ENCODE data around the gene TMEM144. TPM values are rescaled to one million over a fixed set of nuclear protein-coding genes. Genes with fewer than 3 reads are reported as not detected.
"Not testable (repeated sequence)": the region's sequence is repeated elsewhere in the genome, so short reads cannot be mapped to it uniquely, and the experiment has no call there.

Gene TMEM144
- total RNA-seq, 1 donor from 2014 or later: 0.14 TPM

DNA sequence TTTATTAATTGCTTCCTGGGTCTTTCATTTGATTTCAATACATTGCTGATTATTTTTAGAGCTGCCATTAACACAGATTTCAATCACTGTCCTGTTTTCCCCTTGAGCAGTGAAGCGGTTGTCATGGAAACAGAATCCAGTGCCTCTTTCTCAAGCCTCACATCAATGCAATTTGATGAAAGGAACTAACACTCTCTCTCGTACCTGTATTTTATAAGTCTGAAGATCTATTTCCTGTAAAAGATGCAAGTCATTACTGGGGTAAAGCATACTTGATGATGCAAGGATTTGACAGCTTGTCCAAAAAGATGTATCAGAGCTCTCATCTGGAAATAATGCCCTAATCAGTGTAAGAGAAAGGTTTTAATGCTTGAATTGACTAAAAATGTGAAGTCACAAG lies 19.6 kb upstream of the TMEM144 start:
- intact Hi-C loops (cut with micrococcal nuclease): loop anchor here (5.0 kb wide), 1 partner anchor 67 kb away; no protein-coding TSS in a partner anchor

DNA sequence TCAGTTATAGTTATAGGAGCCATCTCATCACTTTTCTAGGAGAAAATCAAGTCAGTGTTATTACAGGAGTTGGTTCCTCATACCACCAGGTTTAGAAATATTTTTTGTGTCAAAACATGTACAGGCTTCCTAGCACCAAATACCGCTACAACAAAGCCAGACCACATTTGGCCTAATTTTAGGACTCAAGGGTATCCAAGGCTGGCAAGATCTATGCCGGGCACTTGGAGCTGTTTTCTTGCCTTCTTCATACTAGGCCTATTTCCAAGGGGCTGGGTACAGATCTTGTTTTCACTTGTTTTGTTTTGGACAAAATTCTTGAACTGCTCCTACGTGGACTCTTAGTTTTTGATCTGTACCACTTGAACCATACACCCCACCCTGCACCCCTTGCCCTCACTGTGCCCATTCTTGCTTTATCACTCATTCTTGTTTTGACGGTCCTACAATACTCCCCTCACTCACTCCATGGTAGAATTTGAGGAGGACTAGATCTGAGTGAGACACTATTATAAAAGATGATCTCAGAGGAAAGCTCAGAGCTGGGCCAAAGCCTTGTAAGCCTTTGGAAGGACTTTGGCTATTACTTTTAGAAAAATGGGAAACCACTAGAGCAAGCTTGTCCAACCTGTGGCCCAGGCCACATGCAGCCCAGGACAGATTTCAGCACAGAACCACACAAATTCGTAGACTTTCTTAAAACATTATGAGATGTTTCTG lies 17.7 kb upstream of the TMEM144 start:
- intact Hi-C loops (cut with micrococcal nuclease): loop anchor here (5.0 kb wide), 1 partner anchor 65 kb away; no protein-coding TSS in a partner anchor

DNA sequence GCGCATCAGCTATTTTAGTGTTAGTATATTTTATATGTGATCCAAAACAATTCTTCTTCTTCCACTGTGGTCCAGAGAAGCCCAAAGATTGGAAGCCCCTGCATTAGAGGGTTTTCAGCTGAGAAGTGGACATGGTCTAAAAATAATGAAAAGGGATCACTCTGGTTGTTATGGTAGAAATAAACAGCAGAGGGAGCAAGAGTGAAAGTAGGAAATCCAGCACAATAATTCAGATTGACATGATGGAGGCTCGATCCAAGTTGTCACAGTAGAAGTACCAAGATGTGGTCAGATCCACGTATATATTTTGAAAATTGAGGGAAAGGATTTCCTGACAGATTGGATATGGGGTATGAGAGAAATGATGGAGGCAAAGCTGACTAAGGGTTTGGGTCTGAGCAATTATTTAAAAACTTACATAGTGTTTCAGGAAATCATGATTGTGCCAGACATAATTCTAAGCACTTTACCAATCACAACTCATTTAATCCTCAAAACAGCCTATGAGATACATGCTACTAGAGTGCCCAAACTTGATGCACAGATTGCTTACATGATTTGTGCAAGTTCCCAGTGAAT lies 17.0 kb upstream of the TMEM144 start:
- intact Hi-C loops (cut with micrococcal nuclease): loop anchor here (5.0 kb wide), 1 partner anchor 64 kb away; no protein-coding TSS in a partner anchor

DNA sequence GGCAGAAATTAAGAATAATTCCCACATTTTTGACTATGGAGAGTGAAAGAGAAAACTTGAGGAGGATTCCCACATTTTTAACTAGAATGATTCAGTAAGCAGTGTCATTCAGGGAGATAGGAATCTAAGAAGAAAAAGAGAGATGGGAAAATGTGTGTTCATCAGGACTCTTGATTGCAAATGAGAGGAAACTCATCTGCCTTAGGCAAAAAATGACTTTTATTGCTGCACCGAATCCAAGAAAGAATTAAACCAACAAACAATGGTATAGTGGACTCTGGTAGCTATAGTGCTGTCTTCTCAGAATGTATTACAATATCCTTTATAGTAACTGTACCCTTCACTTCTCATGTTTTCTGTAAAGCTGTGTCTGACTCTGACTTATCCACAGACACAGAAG lies 15.0 kb upstream of the TMEM144 start:
- intact Hi-C loops (cut with micrococcal nuclease): no loop called here

DNA sequence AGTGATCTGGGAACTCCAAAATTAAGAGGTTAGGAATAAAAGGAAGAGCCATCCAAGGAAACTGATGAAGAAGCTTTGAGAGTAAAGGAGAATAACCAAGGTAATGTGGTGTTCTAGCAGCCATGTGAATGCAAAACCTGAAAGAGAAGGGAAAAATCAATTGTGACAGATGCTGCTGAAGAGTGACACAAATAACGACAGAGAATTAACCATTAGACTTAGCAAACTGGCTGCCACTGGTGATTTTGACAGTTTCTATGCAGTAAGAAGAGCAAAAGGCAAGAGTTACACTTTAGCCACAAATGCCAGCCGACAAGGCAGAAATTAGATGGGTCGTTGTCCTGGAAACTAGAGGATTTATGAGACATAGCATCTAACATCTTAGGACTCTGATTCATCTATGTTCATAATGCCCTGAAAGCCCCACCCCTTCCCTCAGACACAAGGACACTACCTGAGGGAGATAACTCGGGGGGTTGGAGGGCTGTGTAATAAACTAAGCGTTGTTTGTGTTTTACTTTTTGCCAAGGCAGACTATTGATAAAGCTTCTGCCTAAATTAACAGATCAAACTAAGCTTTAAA lies 13.0 kb upstream of the TMEM144 start:
- intact Hi-C loops (cut with micrococcal nuclease): no loop called here

DNA sequence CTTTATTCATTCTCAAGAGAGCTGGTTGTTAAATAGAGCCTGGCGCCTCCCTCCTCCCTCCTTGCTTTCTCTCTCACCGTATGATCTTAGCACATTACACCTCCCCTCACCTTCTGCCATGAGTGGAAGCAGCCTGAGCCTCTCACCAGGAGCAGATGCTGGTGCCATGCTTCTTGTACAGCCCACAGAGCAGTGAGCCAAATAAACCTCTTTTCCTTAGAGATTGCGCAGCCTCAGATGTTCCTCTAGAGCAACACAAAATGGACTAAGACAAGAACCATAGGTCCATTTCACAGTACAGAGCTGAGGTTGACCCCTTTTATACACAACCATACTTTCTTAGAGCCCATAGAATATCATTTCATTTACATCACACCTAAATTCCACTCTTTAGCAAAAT lies 10.1 kb upstream of the TMEM144 start:
- intact Hi-C loops (cut with micrococcal nuclease): no loop called here

DNA sequence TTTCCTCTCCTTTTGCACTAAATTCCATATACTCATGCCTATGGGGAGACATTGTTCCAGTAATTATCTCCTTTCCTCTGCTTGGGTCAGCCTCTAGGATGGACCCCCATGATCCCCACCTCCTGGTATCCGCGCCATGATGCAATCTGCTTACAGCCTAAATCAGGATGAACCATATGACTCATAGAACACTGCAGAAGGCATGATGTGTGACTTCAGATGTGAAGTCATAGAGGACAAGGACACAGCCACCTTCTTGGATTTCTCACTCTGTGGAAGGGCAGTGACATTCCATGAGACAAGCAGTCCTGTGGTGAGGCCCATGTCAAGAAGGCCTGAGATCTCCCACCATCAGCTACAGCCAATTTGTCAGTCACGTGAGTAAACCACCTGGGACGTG lies 9.0 kb upstream of the TMEM144 start:
- intact Hi-C loops (cut with micrococcal nuclease): no loop called here

DNA sequence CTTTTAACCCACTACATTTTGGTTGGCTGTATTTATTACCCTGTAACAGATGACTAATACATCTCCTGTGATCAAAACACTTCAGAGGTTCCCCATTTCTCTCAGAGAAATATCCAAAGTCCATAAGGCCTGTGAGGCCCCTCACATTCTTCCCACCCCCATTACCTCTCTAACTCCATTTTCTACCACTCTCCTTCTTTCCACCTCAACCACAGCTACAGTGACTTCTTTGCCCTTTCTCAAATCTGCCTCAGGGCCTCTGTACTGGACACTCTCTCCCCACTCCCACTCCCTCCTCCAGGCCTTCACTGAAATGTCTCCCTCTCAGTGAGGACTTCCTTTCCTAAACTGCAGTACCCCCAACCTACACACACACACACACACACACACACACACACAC lies 8.4 kb upstream of the TMEM144 start:
- intact Hi-C loops (cut with micrococcal nuclease): no loop called here

DNA sequence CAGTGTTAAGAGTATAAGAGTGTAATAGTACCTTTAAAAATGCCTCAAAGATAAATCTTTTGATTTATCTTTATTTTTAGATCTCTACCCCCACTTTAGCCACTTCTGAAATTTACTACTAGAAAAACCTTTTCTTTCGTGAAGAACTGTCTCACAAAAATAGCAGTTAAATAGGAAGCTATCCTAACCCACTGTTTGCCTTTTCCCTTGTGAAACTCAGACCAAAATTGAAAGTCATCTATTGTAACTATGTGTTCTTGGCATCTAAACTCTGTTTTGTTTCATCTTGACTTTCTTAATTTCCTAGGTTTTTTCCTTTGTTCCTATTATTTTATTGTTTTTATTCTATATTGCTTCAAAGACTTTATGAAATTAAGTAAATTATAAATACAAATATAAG lies 7.8 kb upstream of the TMEM144 start:
- intact Hi-C loops (cut with micrococcal nuclease): no loop called here

DNA sequence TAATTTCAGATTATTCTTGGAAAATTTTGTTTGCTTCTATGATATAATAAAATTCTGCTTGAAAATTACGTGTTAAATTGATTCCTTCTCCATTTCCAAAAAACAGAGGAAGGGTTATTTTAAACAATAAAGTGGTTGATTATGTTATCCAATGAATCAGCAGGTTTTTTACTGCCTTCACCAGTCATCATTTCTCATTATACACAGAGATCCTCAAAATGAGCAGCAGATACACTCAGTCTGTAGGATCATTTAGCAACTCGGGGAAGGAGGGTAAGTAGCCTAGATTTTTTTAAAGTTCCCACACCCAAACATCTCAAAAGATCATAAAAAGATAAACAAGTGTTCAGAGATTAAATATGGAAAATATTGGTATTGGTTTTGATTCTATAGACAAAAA lies 6.8 kb upstream of the TMEM144 start:
- intact Hi-C loops (cut with micrococcal nuclease): no loop called here

DNA sequence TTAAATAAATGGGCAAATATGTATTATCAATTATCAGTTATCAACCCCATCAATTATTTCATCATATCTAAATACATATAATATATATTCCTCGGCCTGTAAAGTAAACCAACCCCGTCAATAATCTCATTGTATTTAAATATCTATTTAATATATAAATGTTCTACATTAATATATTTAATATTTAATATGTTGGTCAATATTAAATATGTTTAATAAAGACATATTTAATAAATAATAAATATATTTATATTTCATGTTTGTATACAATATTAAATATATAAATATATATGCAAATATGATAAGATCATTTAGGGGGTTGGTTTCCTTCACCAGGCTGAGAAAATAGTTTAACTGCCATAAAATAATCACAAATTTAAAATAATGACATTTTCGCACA lies 6.4 kb upstream of the TMEM144 start:
- intact Hi-C loops (cut with micrococcal nuclease): no loop called here

DNA sequence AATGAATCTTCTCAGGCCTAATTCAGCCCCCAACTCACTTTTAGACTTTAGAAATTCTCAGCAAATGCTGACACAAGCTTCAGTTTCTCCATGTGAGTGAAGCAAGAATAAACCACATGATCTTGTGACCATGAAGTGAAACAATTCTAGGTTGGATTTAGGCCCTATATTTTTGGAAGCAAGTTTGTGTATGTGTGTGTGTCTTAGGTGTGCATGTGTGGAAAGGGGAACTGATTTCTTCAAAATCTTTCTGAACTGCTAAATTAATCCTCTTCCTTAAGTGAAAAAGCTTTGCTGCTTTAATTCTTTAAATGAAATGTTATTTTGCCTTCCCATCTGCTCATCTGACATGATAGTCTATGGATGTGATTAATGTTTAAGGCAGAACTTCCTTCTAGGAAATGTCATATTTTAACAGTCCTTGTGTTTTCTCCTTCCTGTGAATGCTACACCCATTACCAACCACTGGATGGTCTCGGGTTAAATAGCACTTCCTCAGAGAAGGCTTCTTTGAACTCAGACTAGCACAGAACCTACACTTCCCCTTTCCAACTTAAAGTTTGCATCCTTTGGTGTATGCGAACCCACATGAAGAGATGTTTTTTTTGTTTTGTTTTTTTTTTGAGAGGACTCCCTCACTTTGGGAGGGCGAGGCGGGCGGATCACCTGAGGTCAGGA lies 1.2 kb upstream of the TMEM144 start:
- intact Hi-C loops (cut with micrococcal nuclease): no loop called here

DNA sequence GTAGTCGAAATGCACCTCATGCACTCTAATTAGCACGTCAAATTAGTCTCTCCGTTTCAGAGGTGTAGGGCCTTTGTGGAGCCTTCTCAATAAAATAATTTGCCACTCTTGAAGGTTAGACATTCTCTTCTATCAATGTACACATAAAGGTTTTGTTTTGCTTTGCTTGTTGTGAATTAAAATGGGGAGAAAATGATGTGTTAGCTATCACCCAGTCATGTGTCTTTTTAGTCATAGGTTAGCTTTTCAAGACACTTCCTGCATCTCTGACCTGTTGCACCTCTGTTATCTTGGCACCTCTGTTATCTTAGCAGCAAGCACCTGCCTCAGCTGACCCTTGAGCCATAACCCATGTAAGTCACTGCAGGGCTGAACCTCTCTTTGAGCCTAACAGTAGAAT lies 936 bp downstream of the TMEM144 start:
- intact Hi-C loops (cut with micrococcal nuclease): no loop called here

DNA sequence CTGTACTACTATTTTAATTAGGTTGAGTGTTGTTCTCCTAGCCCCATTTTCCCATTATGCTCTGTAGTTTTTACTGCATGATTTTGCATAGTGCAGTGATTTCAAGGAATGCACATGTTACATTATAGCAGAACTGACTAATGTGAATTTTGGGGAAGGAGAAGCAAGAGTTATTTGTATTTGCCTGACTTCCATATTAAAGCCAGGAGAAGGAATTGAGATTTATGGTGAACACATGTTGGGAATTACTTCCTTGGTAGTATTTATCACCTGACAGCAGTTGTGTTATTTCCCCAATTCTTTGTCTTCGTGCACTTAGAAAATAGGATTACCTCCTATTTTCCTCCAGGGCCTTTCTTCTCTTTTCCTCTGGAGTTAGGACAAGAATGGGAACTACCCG lies 3.2 kb downstream of the TMEM144 start:
- intact Hi-C loops (cut with micrococcal nuclease): no loop called here

DNA sequence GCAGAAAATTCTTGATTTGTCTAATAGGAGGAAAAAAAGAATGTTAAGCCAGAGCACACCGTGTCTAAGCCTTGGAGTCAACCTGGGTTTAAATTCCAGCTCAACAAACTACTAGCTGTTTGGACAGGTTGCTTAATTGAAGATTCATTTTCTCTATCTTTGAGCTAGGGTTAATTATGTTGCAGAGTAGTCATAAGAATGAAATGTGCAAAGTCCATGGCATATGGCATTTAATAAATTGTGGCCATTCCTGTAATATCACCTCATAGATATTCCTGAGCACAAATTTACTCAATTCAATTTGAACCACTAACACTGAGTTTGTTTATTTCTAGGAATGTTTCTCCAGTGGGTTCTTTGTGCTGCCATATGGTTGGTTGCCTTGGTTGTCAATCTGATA lies 4.6 kb downstream of the TMEM144 start:
- intact Hi-C loops (cut with micrococcal nuclease): no loop called here

DNA sequence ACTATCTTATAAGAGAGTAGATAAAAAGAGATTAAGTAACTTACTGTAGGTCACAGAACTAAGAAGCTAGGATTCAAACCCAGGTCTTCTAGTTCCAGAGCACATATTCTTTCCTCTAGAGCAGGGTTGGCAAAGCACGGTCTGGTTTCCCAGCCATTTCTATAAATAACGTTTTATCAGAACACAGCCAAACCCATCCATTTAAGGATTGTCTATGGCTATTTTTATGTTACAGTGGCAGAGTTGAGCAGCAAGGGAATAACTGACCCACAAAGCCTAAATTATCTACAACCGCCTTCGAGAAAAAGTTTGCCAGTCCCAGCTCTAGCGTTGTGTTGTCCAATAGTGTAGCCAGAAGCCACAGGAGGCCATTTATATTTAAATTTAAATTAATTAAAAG lies 7.5 kb downstream of the TMEM144 start:
- intact Hi-C loops (cut with micrococcal nuclease): no loop called here

DNA sequence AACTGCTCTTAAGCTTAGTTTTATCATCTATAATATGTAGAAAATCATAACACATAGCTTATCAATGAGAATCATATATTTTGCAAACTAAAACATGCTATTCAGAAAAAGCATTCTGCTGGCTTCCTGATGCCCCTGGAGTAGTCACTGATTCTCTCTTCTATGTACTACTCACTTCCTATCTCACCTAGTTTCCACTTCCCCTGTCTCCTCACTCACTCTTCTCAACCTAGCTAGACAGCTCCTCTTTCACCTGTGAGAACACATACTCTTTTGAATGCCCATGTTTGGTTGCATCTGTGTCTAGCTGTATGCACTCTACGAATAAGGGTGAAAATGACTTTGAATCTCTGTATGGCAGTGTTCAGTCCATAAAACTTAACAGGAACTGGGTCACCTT lies 9.3 kb downstream of the TMEM144 start:
- intact Hi-C loops (cut with micrococcal nuclease): no loop called here

DNA sequence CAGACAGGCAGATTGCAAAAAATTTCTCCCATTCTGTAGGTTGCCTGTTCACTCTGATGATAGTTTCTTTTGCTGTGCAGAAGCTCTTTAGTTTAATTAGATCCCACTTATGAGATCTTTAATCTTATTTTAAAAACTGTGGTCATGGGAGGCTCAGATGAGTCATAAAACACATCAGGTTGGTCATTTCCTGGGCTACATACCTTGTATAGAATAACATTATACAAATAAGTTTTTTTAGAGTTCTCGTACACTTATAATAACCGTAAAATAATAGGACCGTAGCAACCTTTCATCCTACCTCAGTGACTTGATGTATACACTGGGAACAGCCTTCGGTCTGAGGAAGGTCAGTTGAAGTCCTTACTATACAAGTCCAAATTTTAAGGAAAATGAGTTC lies 14.0 kb downstream of the TMEM144 start:
- intact Hi-C loops (cut with micrococcal nuclease): not testable (repeated sequence)

DNA sequence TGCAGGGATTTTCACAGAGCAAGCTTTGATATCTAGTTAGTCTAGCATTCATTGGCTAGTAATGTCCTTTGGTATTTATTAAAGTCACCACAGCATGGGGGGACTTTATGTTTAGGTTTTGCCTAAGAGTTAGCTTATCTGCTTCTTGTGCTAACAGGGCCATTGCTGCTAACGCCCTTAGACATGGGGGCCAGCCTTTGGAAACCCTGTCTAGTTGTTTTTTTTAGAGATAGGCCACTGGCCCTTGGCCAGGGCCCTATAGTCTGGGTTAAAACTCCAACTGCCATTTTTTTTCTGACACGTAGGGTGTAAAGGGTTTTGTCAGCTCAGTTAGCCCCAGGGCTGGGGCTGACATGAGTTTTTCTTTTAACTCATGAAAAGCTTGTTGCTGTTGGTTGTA lies 14.7 kb downstream of the TMEM144 start:
- intact Hi-C loops (cut with micrococcal nuclease): not testable (repeated sequence)

DNA sequence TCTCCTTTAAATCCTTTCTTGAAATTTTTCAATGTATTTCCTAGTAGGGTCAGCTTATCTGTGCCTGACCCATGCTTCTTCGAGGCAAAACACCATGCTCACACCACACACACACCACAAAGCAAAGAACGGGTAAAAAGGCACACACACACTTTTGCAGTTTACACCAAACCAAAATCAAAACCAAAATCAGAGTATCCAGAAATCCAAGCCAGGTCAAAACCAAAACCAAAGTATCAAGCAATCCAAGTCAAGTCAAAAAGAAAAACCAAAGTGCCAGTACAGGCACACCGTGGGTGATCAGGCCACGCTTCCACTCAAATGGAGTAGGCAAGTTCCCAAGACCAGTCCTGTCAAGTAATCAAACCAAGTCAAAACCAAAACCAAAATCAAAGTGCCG lies 17.6 kb downstream of the TMEM144 start:
- intact Hi-C loops (cut with micrococcal nuclease): not testable (repeated sequence)

DNA sequence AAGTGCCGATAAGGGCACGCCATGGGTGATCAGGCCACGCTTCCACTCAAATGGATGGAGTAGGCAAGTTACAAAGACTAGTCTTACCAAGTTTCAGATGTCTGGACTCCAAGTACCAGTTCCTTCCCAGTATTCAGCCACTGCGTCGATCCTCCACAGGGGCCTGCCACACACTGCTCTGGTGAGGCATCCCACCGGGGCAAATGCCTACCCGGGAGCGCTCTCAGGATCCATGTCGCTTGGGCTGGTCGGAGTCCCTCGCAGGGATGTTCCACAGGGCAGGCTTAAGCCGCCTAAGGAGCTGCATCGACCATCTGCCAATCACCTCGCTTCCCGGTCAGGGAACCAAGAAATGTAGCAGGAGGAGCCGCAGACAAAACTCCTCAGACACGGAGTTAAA lies 18.1 kb downstream of the TMEM144 start:
- intact Hi-C loops (cut with micrococcal nuclease): not testable (repeated sequence)

DNA sequence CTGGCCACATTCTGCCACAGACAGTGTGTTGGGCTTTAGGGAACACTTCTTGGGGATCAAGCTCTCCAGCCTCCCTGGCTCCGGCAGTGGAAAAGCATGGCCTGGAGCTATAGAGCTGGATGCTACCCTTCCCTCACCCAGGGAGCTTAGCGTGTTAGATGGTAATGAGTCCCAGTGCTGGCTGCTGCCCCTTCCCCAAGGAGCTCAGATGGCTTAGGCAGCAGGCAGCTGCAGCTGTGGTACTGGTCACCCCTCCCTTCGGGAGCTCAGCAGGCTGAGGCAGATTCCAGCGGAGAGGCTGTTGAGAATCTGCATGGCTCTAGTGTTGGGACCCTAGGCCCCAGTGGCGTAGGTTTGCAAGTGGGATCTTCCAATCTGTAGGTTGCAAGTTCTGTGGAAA lies 19.5 kb downstream of the TMEM144 start:
- intact Hi-C loops (cut with micrococcal nuclease): no loop called here
